ENCODE data around the gene DDX3X. TPM values are rescaled to one million over a fixed set of nuclear protein-coding genes. Genes with fewer than 3 reads are reported as not detected.

DDX3X gene
- total and polyA plus RNA-seq, 10 of the 15 experiments (the other 5 are each of a cell fraction or from before 2014, with no cell fraction given), result 52.0 to 283 (median 172) TPM

DNA sequence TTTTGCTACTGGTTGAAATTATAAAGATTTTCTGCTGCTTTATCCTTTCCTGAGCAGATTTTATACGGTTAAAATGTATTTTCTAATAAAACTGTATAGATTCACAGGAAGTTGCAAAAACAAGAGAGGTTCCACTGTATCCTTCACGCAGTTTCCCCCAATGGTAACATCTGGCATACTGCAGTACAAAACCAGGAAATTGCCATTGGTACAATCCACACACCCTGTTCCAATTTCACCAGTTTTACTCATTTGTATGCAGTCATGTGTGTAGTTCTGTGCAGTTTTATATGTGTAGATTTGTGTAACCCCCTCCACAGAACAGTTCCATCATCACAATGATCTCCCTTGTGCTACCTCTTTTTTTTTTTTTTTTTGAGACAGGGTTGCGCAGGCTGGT lies 20.0 kb downstream of the DDX3X start (continued):
- TF ChIP-seq, protein P1, sequence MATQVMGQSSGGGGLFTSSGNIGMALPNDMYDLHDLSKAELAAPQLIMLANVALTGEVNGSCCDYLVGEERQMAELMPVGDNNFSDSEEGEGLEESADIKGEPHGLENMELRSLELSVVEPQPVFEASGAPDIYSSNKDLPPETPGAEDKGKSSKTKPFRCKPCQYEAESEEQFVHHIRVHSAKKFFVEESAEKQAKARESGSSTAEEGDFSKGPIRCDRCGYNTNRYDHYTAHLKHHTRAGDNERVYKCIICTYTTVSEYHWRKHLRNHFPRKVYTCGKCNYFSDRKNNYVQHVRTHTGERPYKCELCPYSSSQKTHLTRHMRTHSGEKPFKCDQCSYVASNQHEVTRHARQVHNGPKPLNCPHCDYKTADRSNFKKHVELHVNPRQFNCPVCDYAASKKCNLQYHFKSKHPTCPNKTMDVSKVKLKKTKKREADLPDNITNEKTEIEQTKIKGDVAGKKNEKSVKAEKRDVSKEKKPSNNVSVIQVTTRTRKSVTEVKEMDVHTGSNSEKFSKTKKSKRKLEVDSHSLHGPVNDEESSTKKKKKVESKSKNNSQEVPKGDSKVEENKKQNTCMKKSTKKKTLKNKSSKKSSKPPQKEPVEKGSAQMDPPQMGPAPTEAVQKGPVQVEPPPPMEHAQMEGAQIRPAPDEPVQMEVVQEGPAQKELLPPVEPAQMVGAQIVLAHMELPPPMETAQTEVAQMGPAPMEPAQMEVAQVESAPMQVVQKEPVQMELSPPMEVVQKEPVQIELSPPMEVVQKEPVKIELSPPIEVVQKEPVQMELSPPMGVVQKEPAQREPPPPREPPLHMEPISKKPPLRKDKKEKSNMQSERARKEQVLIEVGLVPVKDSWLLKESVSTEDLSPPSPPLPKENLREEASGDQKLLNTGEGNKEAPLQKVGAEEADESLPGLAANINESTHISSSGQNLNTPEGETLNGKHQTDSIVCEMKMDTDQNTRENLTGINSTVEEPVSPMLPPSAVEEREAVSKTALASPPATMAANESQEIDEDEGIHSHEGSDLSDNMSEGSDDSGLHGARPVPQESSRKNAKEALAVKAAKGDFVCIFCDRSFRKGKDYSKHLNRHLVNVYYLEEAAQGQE (IDR thresholded peaks at IDR 0.05; ENCODE audit: low read depth, low read length), result no peak
- no peak for TF ChIP-seq IKZF1 (conservative IDR thresholded peaks at IDR 0.05)
- TF ChIP-seq, protein P2, sequence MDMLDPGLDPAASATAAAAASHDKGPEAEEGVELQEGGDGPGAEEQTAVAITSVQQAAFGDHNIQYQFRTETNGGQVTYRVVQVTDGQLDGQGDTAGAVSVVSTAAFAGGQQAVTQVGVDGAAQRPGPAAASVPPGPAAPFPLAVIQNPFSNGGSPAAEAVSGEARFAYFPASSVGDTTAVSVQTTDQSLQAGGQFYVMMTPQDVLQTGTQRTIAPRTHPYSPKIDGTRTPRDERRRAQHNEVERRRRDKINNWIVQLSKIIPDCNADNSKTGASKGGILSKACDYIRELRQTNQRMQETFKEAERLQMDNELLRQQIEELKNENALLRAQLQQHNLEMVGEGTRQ (IDR thresholded peaks at IDR 0.05; ENCODE audit: borderline replicate concordance, low read depth, low read length), result no peak
- TF ChIP-seq EED (IDR thresholded peaks at IDR 0.05; ENCODE audit: low read depth), result no peak
- no peak for TF ChIP-seq ESRRA (IDR thresholded peaks at IDR 0.05; ENCODE audit: low read length)

DNA sequence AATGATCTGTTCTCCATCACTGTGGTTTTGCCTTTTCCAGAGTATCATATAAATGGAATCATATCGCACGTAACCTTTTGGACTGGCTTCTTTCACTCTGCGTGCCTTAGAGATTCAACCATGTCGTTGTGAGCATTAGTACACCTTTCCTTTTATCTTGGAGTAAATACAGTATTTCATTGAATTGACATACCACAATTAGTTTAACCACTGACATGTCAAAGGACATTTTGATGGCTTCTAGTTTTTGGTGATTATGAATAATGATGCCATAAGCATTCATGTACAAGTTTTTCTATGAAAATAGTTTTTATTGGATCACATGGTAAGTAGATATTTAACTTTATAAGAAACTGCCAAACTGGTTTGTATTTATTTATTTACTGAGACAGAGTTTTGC lies 35.2 kb downstream of the DDX3X start:
- intact Hi-C loops (cut with micrococcal nuclease; ENCODE audit: unreplicated experiment), result no loop called here
- CTCF ChIA-PET, result no interaction called here
- H4K20me1 ChIP-seq (ENCODE audit: control insufficient read depth, insufficient read depth), result no peaks in the 10 kb centered on the region
- DNase-seq (ENCODE audit: low read depth, low spot score) (no peak), FAIRE-seq (no peak), ATAC-seq (no peak)
- H3K4me2 ChIP-seq (ENCODE audit: control insufficient read depth, insufficient read depth), result no peak overlapping the region
- POLR2A ChIA-PET, result no interaction called here
- no peaks in the 10 kb centered on the region for H3K36me3 ChIP-seq (ENCODE audit: control insufficient read depth in 2 of 2, insufficient read depth in 2 of 2, low read length in 1 of 2)
- in situ Hi-C loops (cut with MboI), result no loop called here
- H3K4me3 ChIP-seq, result no peak overlapping the region
- no peak overlapping the region for H3K27ac ChIP-seq (ENCODE audit: control insufficient read depth, insufficient read depth)
- SMC1A ChIA-PET (ENCODE audit: uncharacterized antibody, unreplicated experiment), result no interaction called here
- H2AFZ ChIP-seq (ENCODE audit: control insufficient read depth, low read depth, low read length), result no peak overlapping the region
- no peaks in the 10 kb centered on the region for H3K27me3 ChIP-seq (replicated peaks in 1 of 2; ENCODE audit: control insufficient read depth in 2 of 2, insufficient read depth in 2 of 2, low read length in 1 of 2)
- H3K79me2 ChIP-seq (ENCODE audit: control insufficient read depth, insufficient read depth, low read length), result no peaks in the 10 kb centered on the region
- H3K4me1 ChIP-seq (ENCODE audit: control insufficient read depth, insufficient read depth, low read length), result no peaks in the 10 kb centered on the region
- H3K9ac ChIP-seq (ENCODE audit: control insufficient read depth, insufficient read depth, low read length), result no peak overlapping the region
- RAD21 ChIA-PET (ENCODE audit: unreplicated experiment), result no interaction called here
- WGBS (ENCODE audit: insufficient coverage, insufficient replicate concordance, low lambda C conversion rate, missing lambda C conversion rate), result 67% methylated on average over 4 of the region's 4 CpGs
- H3K9me3 ChIP-seq (replicated peaks; ENCODE audit: control insufficient read depth, insufficient read depth, low read length), result no peaks in the 10 kb centered on the region
- BruUV-seq (replicated peaks), result no TSS peak
- TF ChIP-seq SMARCA5 (IDR thresholded peaks at IDR 0.05) (no peak), WRNIP1 (IDR thresholded peaks at IDR 0.05; ENCODE audit: borderline replicate concordance, low read depth, low read length) (no peak), STAT3 (IDR thresholded peaks at IDR 0.05; ENCODE audit: low read depth, low read length) (no peak), POLR2A (IDR thresholded peaks at IDR 0.05; ENCODE audit: low read depth, low read length) (no peak), ZNF217 (IDR thresholded peaks at IDR 0.05) (no peak), SUZ12 (IDR thresholded peaks at IDR 0.05; ENCODE audit: unreplicated experiment) (no peak), TARDBP (IDR thresholded peaks at IDR 0.05; ENCODE audit: borderline replicate concordance) (no peak), SREBF2 (IDR thresholded peaks at IDR 0.05; ENCODE audit: low read length) (no peak), EED (IDR thresholded peaks at IDR 0.05; ENCODE audit: low read depth) (no peak)
- TF ChIP-seq, protein P3, sequence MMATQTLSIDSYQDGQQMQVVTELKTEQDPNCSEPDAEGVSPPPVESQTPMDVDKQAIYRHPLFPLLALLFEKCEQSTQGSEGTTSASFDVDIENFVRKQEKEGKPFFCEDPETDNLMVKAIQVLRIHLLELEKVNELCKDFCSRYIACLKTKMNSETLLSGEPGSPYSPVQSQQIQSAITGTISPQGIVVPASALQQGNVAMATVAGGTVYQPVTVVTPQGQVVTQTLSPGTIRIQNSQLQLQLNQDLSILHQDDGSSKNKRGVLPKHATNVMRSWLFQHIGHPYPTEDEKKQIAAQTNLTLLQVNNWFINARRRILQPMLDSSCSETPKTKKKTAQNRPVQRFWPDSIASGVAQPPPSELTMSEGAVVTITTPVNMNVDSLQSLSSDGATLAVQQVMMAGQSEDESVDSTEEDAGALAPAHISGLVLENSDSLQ (IDR thresholded peaks at IDR 0.05), result no peak
- TF ChIP-seq, protein P4, sequence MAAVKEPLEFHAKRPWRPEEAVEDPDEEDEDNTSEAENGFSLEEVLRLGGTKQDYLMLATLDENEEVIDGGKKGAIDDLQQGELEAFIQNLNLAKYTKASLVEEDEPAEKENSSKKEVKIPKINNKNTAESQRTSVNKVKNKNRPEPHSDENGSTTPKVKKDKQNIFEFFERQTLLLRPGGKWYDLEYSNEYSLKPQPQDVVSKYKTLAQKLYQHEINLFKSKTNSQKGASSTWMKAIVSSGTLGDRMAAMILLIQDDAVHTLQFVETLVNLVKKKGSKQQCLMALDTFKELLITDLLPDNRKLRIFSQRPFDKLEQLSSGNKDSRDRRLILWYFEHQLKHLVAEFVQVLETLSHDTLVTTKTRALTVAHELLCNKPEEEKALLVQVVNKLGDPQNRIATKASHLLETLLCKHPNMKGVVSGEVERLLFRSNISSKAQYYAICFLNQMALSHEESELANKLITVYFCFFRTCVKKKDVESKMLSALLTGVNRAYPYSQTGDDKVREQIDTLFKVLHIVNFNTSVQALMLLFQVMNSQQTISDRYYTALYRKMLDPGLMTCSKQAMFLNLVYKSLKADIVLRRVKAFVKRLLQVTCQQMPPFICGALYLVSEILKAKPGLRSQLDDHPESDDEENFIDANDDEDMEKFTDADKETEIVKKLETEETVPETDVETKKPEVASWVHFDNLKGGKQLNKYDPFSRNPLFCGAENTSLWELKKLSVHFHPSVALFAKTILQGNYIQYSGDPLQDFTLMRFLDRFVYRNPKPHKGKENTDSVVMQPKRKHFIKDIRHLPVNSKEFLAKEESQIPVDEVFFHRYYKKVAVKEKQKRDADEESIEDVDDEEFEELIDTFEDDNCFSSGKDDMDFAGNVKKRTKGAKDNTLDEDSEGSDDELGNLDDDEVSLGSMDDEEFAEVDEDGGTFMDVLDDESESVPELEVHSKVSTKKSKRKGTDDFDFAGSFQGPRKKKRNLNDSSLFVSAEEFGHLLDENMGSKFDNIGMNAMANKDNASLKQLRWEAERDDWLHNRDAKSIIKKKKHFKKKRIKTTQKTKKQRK (IDR thresholded peaks at IDR 0.05; ENCODE audit: low read depth, low read length), result no peak
- TF ChIP-seq, protein P2 (IDR thresholded peaks at IDR 0.05; ENCODE audit: borderline replicate concordance, low read depth, low read length), result no peak

All from GM12878 (cell line).